Transverse colon (tissue), 4 donors: ENCODE data around the gene GARNL3. TPM values are rescaled to one million over a fixed set of nuclear protein-coding genes. Genes with fewer than 3 reads are reported as not detected.

Source experiments
- DNase-seq: peaks from one replicate; pipeline ENCODE4 v3.0.0-alpha.2; 2019
- H3K27ac ChIP-seq, 4 donors: fragments of 200-600 bp; sonication (generic); 2 replicates each; pipeline ENCODE4 v1.5.1; 2016 to 2018; ENCODE audit warnings: inconsistent platforms in 4 of 4
- H3K27me3 ChIP-seq: fragments of 200-600 bp; sonication (generic); 2 replicates; pipeline ENCODE4 v1.5.1; 2017; ENCODE audit warnings: inconsistent platforms
- H3K36me3 ChIP-seq, 4 donors: fragments of 200-600 bp; sonication (generic); 2 replicates each; pipeline ENCODE4 v1.5.1; 2017 to 2019; ENCODE audit warnings: inconsistent platforms in 4 of 4
- H3K4me1 ChIP-seq, 4 donors: fragments of 200-600 bp; sonication (generic); 2 replicates each; pipeline ENCODE4 v1.5.1; 2017 to 2020; ENCODE audit warnings: inconsistent platforms in 4 of 4
- H3K4me3 ChIP-seq, 4 donors: fragments of 200-600 bp; sonication (generic); 1 replicate in 1 of 4; 2 replicates in 3 of 4; pipeline versions ENCODE4 v1.5.1 to v1.6.1; 2017 to 2019; ENCODE audit warnings: inconsistent platforms in 4 of 4
- H3K9me3 ChIP-seq, 2 donors: fragments of 200-600 bp; sonication (generic); 2 replicates each; pipeline ENCODE4 v1.5.1; 2017 to 2019; ENCODE audit warnings: inconsistent platforms in 2 of 2
- CTCF ChIP-seq, 5 experiments: fragments of 200-600 bp in 3 of 5; fragments of 450-650 bp in 2 of 5; sonication (generic) in 3 of 5; IDR thresholded peaks; 1 replicate in 2 of 5; 2 replicates in 3 of 5; pipeline ENCODE4 v1.5.1; 2016 to 2017; ENCODE audit warnings: antibody characterized with exemption in 5 of 5, inconsistent platforms in 3 of 5, mild to moderate bottlenecking in 2 of 5, moderate library complexity in 1 of 5
- EP300 ChIP-seq: sonication (generic); formaldehyde crosslinking; IDR thresholded peaks from one replicate; pipeline ENCODE4 v1.6.1; 2017; ENCODE audit warnings: antibody characterized with exemption, low read depth
- POLR2A ChIP-seq: fragments of 450-650 bp; IDR thresholded peaks from one replicate; pipeline ENCODE4 v1.6.1; 2016; ENCODE audit warnings: antibody characterized with exemption, mild to moderate bottlenecking, moderate library complexity
- POLR2AphosphoS5 ChIP-seq, 3 donors: sonication (generic); formaldehyde crosslinking; IDR thresholded peaks; one replicate each; pipeline ENCODE4 v1.6.1; 2016; ENCODE audit warnings: antibody characterized with exemption in 3 of 3
- WGBS, 2 donors: methylation state at CpG; one replicate each; pipeline ENCODE4 v1.1.5; 2018; ENCODE audit warnings: low coverage in 1 of 2; 5-methylcytosine and 5-hydroxymethylcytosine counted together
- in situ Hi-C, 4 donors: fragments of 200-750 bp; cut with MboI; loops; one replicate each; pipeline versions ENCODE4 v1.15.0 to v1.15.1; 2017; ENCODE audit warnings: low sequenced_read_pairs in 3 of 4, low pct_ligation_motif_present in 1 of 4, low pct_unique_long_range_greater_than_20kb in 1 of 4
- intact Hi-C: fragments of 100-400 bp; cut with DNase I; formaldehyde crosslinking; loops from one replicate; pipeline ENCODE4 v1.15.1; 2023; ENCODE audit warnings: low total_unique reads
- total RNA-seq, 4 donors: library from RNA; depleted of rRNA; stranded (reverse); fragments of >200 nt; gene quantifications; one replicate each; pipeline ENCODE4 v1.1.0, GENCODE V29; 2016

Gene GARNL3
- total RNA-seq, 4 donors from 2014 or later = 6.0 to 19.5 (median 11.8) TPM

DNA sequence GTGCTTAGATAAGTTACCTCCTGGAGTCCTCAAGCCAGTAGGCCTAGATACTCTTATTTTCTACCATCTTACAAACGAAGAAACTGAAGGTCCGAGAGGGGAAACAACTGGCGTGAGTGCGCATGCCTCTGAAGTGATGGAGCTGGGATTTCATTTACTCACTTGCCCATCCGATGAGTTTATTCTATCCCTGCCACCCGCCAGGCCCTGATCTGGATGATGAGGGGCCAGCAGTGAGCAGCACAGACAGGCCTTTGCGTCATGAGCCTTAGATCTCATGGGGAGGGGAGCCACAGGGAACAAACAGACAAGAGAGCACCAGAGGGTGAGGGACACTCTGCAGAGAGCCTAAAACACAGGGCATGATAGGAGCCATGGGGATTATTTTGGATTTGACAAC lies 98.3 kb downstream of the GARNL3 start:
- intact Hi-C loops = no loop called here
- Histone ChIP-seq H3K4me1 (peaks cover 0 to 15% (median 9%) of the 10 kb centered on the region in 4 donors), H3K9me3 (no peaks in the 10 kb centered on the region), H3K36me3 (no peaks in the 10 kb centered on the region), H3K4me3 (no peak overlapping the region), H3K27me3 (no peaks in the 10 kb centered on the region), H3K27ac (no peak overlapping the region)
- in situ Hi-C loops = no loop called here
- DNase-seq = no peak
- TF ChIP-seq POLR2A (no peak), POLR2AphosphoS5 (IDR thresholded peaks at IDR 0.05) (no peak), CTCF (IDR thresholded peaks at IDR 0.05) (no peak), EP300 (no peak)
- WGBS, 2 donors = 88% methylated on average over 7 of the region's 7 CpGs; no CpG with 5 or more reads in 1 of the 2 donors

DNA sequence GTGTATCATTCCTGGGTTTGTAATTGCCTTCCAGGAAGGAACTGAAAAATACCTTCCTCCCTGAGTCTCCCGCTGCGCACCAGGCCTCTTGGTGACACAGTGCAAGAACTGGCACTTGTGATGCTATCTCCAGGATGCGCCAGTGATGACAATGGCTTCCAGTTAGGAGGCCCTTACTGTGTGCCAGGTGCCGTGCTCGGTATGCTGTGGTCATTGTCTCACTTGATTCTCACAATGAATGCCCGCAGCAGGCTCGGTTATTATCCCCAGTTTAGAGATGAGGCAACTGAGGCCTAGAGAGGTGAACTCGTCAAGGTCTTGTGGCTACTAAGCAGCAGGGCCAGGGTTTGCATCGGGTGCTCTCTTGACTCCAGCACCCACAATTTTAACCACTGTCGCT lies 100.9 kb downstream of the GARNL3 start:
- Histone ChIP-seq H3K27ac (no peak overlapping the region), H3K36me3 (no peaks in the 10 kb centered on the region), H3K4me3 (no peak overlapping the region), H3K4me1 (peaks cover 0 to 15% (median 9%) of the 10 kb centered on the region in 4 donors), H3K9me3 (no peaks in the 10 kb centered on the region), H3K27me3 (no peaks in the 10 kb centered on the region)
- WGBS, 2 donors = 90 to 92% methylated on average over 2 to 10 of the region's 10 CpGs
- in situ Hi-C loops = no loop called here
- intact Hi-C loops = no loop called here
- DNase-seq = no peak
- TF ChIP-seq EP300 = no peak
- TF ChIP-seq CTCF (IDR thresholded peaks at IDR 0.05) = no peak

DNA sequence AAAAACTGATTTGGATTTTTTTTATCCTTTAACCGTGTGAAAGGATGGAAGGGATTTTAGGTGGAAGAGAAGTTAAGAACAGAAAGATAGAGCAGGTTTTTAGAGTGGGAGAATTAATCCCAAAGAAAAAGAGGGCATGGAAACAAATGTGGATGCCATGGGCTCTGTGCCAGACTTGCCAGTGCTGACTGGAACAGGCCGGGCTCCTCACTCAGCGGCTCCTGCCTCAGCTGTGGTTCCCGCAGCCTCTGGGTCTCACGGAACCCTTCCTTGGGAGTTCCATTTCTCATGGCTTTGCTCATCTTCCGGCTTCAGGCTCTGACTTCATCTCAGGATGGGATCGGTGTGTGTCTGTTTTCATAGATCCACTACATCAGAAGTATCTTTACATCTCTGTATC lies 102.0 kb downstream of the GARNL3 start:
- in situ Hi-C loops (no loop called here), intact Hi-C loops (no loop called here)
- WGBS, 2 donors = 90 to 100% methylated on average over 1 to 7 of the region's 7 CpGs
- TF ChIP-seq POLR2A (no peak), EP300 (no peak), CTCF (IDR thresholded peaks at IDR 0.05) (no peak), POLR2AphosphoS5 (IDR thresholded peaks at IDR 0.05) (no peak)
- no peak overlapping the region for H3K4me3 ChIP-seq
- no peak for DNase-seq
- H3K27me3 ChIP-seq = no peaks in the 10 kb centered on the region
- no peak overlapping the region for H3K27ac ChIP-seq
- H3K36me3 ChIP-seq = no peaks in the 10 kb centered on the region
- no peaks in the 10 kb centered on the region for H3K9me3 ChIP-seq
- H3K4me1 ChIP-seq = peaks cover 0 to 8% (median 5%) of the 10 kb centered on the region in 4 donors

DNA sequence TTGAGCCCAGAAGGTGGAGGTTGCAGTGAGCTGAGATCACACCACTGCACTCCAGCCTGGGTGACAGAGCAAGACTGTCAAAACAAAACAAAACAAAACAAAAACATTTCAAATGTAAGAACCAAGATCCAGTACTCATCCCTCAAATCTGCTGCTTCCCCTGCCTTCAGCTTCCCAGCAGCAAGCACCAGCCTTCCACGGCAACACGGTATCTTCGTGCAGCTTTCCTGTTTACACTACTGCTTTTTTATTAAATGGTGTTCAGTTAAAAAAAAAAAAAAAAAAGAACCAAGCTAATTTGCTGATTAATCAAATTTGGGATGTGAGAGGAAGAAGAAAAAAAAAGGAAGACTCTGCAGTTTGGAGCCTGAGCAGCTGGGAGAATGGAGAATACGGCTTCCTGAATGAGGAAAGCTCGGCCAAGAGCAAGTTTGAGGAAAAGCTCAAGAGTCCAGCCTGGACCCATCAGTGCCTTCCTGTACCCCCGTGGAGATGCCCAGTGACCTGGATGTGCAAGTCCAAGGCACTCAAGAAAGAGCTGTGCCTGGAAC lies 104.4 kb downstream of the GARNL3 start:
- no peak overlapping the region for H3K27ac ChIP-seq
- peaks cover 0 to 3% (median 0%) of the 10 kb centered on the region in 4 donors for H3K4me1 ChIP-seq
- H3K27me3 ChIP-seq = no peaks in the 10 kb centered on the region
- intact Hi-C loops (no loop called here), in situ Hi-C loops (no loop called here)
- H3K4me3 ChIP-seq = no peak overlapping the region
- 62 to 69% methylated on average over 3 to 6 of the region's 6 CpGs for WGBS, 2 donors
- H3K9me3 ChIP-seq = no peaks in the 10 kb centered on the region
- no peaks in the 10 kb centered on the region for H3K36me3 ChIP-seq
- TF ChIP-seq POLR2A = no peak
- TF ChIP-seq POLR2AphosphoS5 (IDR thresholded peaks at IDR 0.05) = no peak
- no peak for TF ChIP-seq CTCF (IDR thresholded peaks at IDR 0.05)
- TF ChIP-seq EP300 = no peak
- no peak for DNase-seq
